Left ventricle myocardium superior (tissue), 1 donor: ENCODE measurements around the gene MED27. TPM values are rescaled to one million over a fixed set of nuclear protein-coding genes. Genes with fewer than 3 reads are reported as not detected.

Experiments used
- ATAC-seq: fragments of 200-7000 bp; cut with Tn5 transposase; one replicate; pipeline ENCODE4 v1.9.1; 2020; ENCODE audit warnings: mild to moderate bottlenecking, moderate library complexity
- DNase-seq: peaks from one replicate; pipeline ENCODE4 v3.0.0-alpha.2; 2020
- intact Hi-C: fragments of 100-400 bp; cut with micrococcal nuclease; formaldehyde crosslinking; loops from one replicate; pipeline ENCODE4 v1.11.0; 2022
- total RNA-seq: library from RNA; stranded (reverse); fragmentation: NEBNext Ultra II Directional; extraction: Animal tissue kit (Norgen Biotek cat#: 25700); gene quantifications from one replicate; pipeline ENCODE4 v1.2.1, GENCODE V29; 2021
- donor health status: DM: no; HTN: yes; CAD: no; lungs with severe emphysema.

The MED27 gene
- total RNA-seq, 1 donor from 2014 or later: 13.5 TPM

GRCh38 chr9:131812116-131812790 lies 267.4 kb downstream of the MED27 start:
- ATAC-seq: no peak
- DNase-seq: no peak
- intact Hi-C loops: no loop called here

DNA sequence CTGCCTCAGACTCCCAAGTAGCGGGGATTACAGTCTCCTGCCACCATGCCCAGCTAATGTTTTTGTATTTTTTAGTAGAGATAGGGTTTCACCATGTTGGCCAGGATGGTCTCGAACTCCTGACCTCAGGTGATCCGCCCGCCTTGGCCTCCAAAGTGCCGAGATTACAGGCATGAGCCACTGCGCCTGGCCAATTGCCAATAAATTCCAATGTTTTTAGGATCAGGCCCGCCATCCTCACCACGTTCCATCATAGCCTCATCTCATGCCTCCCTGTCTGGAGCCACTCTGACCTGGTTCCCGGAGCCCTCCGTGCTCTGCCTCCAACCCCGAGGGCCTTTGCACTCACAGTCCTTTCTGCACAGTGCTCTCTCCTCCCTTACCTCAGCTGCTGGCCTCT lies 268.3 kb downstream of the MED27 start:
- intact Hi-C loops: no loop called here
- ATAC-seq (no peak), DNase-seq (no peak)

GRCh38 chr9:131810351-131811170 lies 269.1 kb downstream of the MED27 start:
- ATAC-seq: no peak
- no peak for DNase-seq
- intact Hi-C loops: no loop called here

Other genes with a start within 250 kb of the MED27 start
- 1.9 TPM for gene NTNG2, start 82.2 kb upstream of the MED27 start, total RNA-seq